Measurements from ENCODE around the gene TMSB4X.
"Not testable (repeated sequence)": the region's sequence is repeated elsewhere in the genome, so short reads cannot be mapped to it uniquely, and the experiment has no call there.

TMSB4X gene

DNA sequence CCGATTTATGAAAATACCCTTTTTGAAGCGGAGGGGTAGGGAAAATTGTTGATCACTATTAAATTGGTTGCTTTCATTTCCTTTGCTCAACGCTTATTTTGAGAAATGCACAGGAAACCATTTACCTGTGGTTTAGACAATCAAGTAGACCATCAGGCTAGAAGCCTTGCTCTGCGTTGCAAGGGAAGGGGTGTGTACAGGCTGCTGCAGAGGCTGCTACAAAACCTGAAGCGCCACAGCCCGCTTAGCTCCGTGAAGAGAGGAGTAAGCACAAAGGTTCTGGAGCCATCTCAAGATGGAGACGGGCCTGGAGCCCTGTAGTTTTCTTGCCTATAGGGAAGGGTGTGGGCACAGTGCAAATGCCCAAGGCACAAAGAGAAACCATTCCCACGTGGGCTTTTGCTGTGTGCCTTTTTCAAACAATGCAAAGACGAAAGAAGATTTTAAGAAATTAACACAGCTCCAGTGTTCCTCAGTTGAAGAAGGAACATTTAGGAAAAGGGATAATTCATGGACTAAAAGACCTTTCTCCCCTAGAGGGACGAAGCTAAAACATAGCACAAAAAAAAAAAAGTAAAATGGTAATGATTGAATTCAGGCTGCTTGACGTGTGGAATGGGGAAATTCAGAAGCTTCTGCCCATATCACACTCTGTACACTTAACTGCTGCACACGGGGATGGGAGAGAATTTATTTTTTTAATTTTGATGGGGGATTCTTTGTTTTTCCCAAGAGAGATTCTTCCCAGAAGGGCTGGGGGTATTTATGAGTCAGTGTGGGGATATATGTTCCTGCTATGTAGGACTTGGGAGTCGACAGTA, 3.5 kb downstream of the TMSB4X start:
- TF ChIP-seq, protein P1, sequence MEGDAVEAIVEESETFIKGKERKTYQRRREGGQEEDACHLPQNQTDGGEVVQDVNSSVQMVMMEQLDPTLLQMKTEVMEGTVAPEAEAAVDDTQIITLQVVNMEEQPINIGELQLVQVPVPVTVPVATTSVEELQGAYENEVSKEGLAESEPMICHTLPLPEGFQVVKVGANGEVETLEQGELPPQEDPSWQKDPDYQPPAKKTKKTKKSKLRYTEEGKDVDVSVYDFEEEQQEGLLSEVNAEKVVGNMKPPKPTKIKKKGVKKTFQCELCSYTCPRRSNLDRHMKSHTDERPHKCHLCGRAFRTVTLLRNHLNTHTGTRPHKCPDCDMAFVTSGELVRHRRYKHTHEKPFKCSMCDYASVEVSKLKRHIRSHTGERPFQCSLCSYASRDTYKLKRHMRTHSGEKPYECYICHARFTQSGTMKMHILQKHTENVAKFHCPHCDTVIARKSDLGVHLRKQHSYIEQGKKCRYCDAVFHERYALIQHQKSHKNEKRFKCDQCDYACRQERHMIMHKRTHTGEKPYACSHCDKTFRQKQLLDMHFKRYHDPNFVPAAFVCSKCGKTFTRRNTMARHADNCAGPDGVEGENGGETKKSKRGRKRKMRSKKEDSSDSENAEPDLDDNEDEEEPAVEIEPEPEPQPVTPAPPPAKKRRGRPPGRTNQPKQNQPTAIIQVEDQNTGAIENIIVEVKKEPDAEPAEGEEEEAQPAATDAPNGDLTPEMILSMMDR (conservative IDR thresholded peaks at IDR 0.05; ENCODE audit: low read depth, low read length), result peak; percentile 4
- peak overlapping the region; percentile 80 for H3K4me3 ChIP-seq (ENCODE audit: low read depth, low read length)
- peak; percentile 89 for DNase-seq (ENCODE audit: low read depth)

DNA sequence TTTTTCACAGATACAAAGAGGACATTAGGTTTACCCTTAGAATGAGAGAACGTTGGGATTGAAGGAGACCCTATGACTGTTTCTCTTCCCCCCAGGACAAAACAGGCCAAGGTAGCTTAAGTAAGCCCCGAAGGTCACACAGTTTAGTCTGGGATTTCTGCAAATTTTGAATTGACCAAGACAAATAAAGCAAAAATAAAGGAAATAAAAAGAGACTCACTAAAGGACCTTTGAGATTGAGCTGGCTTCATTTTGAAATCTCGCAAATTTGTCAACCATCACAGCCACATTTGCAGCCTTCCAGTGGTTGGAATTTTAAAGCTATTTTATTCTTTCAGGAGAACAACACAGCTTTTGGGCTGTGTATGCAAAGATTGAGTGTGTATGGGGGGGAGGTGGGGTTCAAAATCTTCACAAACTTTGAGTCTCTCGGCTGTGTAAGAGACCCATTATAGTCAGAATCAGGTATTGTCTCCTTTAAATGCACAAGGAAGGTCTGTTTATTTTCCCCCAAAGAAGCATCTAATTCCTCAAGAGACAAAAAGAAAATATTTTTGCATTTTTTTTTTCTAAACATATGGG, 4.2 kb downstream of the TMSB4X start:
- H3K4me3 ChIP-seq (ENCODE audit: low read depth, low read length), result no peak overlapping the region
- TF ChIP-seq, protein P1 (conservative IDR thresholded peaks at IDR 0.05; ENCODE audit: low read depth, low read length), result no peak
- DNase-seq (ENCODE audit: low read depth), result peak; percentile 87

DNA sequence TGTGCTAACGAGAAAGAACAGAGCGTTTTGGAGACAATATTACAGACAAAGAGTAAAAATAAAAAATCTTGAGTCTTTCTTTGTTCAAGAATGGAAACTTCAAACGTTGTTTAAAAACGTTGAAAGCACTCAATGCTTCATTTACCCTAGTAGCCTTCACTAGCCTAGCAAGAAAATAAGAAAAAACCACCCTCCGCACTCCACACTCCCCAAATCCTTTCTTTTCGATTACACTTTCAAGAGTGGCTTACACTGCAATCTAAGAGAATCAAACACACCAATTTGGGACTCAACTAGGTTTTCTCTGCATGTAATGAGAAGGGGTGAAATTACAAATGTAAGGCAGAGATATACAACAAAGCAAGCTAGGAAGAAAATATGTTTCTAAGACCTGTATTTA, 4.7 kb downstream of the TMSB4X start:
- peak; percentile 71 for DNase-seq (ENCODE audit: low read depth)
- H3K4me3 ChIP-seq (ENCODE audit: low read depth, low read length), result no peak overlapping the region
- TF ChIP-seq, protein P1 (conservative IDR thresholded peaks at IDR 0.05; ENCODE audit: low read depth, low read length), result no peak

DNA sequence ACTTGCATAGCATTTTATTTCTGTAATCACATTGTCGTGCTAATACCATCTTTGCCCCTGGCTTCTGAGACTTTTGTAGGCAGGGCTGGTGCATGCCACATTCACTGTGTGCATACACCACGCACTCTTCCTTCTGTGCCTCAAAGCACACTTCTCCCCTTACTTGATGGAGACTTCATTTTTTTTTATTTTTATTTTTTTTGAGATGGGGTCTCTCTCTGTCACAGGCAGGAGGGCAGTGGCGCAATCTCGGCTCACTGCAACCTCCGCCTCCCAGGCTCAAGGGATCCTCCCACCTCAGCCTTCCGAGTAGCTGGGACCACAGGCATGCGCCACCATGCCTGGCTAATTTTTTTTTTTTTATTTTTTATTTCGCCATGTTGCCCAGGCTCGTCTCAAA, 5.1 kb downstream of the TMSB4X start:
- not testable (repeated sequence) for DNase-seq (ENCODE audit: low read depth); H3K4me3 ChIP-seq (ENCODE audit: low read depth, low read length)

DNA sequence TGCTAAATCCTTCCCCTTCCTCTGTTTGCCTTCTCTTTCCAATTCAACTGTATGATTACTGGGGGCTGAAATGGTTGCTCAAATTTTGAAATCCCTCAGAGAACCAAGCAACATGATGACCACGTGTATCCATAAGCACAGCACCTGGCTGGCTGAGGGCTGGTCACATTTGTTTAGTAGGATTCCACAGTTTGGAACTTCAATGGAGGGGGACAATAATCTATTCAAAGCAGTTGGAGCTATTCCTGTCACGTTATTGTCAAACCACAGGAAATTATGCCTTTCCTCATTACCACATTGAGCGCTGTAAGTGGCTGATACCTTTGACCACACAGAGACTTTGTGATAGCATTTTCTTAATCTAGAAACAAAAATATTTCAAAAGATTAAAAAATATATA, 7.0 kb downstream of the TMSB4X start:
- H3K4me3 ChIP-seq (ENCODE audit: low read depth, low read length), result no peak overlapping the region
- TF ChIP-seq, protein P1 (conservative IDR thresholded peaks at IDR 0.05; ENCODE audit: low read depth, low read length), result no peak
- DNase-seq (ENCODE audit: low read depth), result no peak

DNA sequence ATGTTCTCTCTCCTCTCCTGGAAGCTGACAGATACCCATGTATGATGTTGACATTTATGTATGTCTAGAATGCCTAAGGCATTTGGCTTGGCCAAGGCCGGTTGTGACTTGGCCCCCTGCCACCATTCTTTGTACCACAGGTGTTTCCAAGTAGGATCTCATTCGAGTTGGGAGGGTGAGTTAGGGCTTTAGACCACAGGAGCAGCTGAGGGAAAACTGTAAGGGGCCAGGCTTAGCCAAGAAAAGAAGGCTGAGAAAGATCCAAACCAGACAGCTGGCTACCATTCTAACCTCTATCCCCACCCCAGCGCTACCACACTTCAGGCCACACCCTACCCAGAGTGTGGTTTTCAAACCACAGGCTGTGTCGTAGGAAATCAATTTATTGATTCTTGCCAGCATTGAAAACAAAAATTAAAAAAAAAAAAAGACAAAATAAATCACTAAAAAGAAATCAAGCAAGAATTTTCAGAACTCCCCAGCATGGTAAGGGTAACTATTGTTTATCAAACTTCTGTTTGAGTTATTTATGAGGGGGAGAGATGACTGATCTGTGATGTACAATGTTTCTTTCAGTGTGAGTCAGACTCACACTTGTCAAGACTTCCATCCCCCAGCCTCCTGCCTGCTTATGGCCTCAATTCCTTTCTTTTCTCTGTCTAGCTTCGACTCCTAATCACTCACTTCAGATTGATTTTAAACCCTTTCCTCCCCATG, 9.9 kb downstream of the TMSB4X start:
- DNase-seq (ENCODE audit: low read depth), result peak; percentile 58
- H3K4me3 ChIP-seq (ENCODE audit: low read depth, low read length), result no peak overlapping the region
- TF ChIP-seq, protein P1 (conservative IDR thresholded peaks at IDR 0.05; ENCODE audit: low read depth, low read length), result no peak

DNA sequence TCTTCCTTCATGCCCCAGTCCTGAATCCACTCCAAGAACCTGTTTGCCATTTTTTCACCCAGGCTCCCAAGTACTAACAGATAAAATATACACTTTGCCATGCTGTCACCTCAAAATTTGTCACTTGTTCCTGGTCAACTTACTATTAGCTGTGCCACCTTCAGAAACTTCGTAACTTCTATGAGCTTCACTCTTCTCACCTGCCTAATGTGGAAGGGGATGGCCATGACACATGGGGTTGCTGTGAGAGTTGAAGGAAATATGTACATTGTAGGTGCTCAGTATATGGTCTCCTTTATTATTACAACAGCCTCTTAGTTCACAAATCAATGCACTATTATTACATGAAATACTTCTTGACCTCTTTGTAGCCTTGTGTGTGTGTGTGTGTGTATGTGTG, 10.4 kb downstream of the TMSB4X start:
- no peak overlapping the region for H3K4me3 ChIP-seq (ENCODE audit: low read depth, low read length)
- TF ChIP-seq, protein P1 (conservative IDR thresholded peaks at IDR 0.05; ENCODE audit: low read depth, low read length), result no peak
- DNase-seq (ENCODE audit: low read depth), result no peak

All from choroid plexus epithelial cell (primary cell).